Spinal cord (tissue), 10 donors: ENCODE results near the gene LMAN2L. TPM values are rescaled to one million over a fixed set of nuclear protein-coding genes. Genes with fewer than 3 reads are reported as not detected.
A peak's percentile ranks its signal among the peaks of the same experiment; 100 is the strongest.

Experiments
- DNase-seq, 6 donors: peaks; one replicate each; pipeline versions ENCODE4 v3.0.0 to v3.0.0-alpha.2; 2013 to 2015; ENCODE audit warnings: low spot score in 6 of 6, low read depth in 4 of 6
- H3K27ac ChIP-seq: one replicate; pipeline ENCODE4 v1.5.1; 2013; ENCODE audit warnings: low read depth, low read length, control low read depth
- H3K27me3 ChIP-seq: one replicate; pipeline ENCODE4 v1.6.1; 2013; ENCODE audit warnings: low read length; ENCODE audit not compliant: control insufficient read depth, insufficient read depth
- H3K36me3 ChIP-seq: one replicate; pipeline ENCODE4 v1.6.1; 2013; ENCODE audit warnings: low read length; ENCODE audit not compliant: control insufficient read depth, insufficient read depth
- H3K4me1 ChIP-seq: one replicate; pipeline ENCODE4 v1.6.1; 2013; ENCODE audit warnings: low read length; ENCODE audit not compliant: control insufficient read depth, insufficient read depth
- H3K4me3 ChIP-seq: one replicate; pipeline ENCODE4 v1.5.1; 2013; ENCODE audit warnings: low read depth, low read length, control low read depth
- H3K9me3 ChIP-seq: one replicate; pipeline ENCODE4 v1.6.1; 2013; ENCODE audit warnings: low read length; ENCODE audit not compliant: control insufficient read depth, insufficient read depth
- WGBS: methylation state at CpG from one replicate; pipeline ENCODE4 v1.1.5; 2013; ENCODE audit warnings: missing lambda C conversion rate; ENCODE audit not compliant: insufficient coverage; 5-methylcytosine and 5-hydroxymethylcytosine counted together
- polyA plus RNA-seq, 2 donors: library from polyadenylated mRNA; unstranded; fragments of 120-200 nt; gene quantifications; one replicate each; pipeline ENCODE4 v1.2.1, GENCODE V29; 2013; ENCODE audit not compliant: insufficient read length in 2 of 2
- total RNA-seq, 2 donors: library from RNA; depleted of rRNA in 1 of 2; stranded (reverse); fragments of 120-200 nt in 1 of 2; fragments of >200 nt in 1 of 2; gene quantifications; one replicate each; pipeline versions ENCODE4 v1.2.3 to v1.2.4, GENCODE V29; 2013 to 2014
- donor health status: healthy.

The LMAN2L gene
- total and polyA plus RNA-seq, 4 donors = 26.7 to 34.0 (median 31.7) TPM

- Histone ChIP-seq H3K27ac (no peak overlapping the region), H3K9me3 (no peaks in the 10 kb centered on the region), H3K4me1 (peaks cover 9% of the 10 kb centered on the region), H3K4me3 (no peak overlapping the region), H3K36me3 (peaks cover 6% of the 10 kb centered on the region), H3K27me3 (no peaks in the 10 kb centered on the region)
- DNase-seq = no peak
- 88% methylated on average over 16 of the region's 16 CpGs for WGBS
Measured at GRCh38 chr2:96690306-96691021, 49.4 kb downstream of the LMAN2L start.

- Histone ChIP-seq H3K4me3 (no peak overlapping the region), H3K4me1 (peaks cover 16% of the 10 kb centered on the region), H3K36me3 (peaks cover 6% of the 10 kb centered on the region), H3K9me3 (no peaks in the 10 kb centered on the region), H3K27ac (no peak overlapping the region), H3K27me3 (no peaks in the 10 kb centered on the region)
- DNase-seq = no peak
- WGBS = 91% methylated on average over 11 of the region's 14 CpGs
Measured at GRCh38 chr2:96689431-96689991, 50.4 kb downstream of the LMAN2L start.

- DNase-seq = no peak
- WGBS = 93% methylated on average over 11 of the region's 11 CpGs
- Histone ChIP-seq H3K27me3 (no peaks in the 10 kb centered on the region), H3K9me3 (no peaks in the 10 kb centered on the region), H3K36me3 (peaks cover 3% of the 10 kb centered on the region), H3K4me3 (no peak overlapping the region), H3K27ac (no peak overlapping the region), H3K4me1 (peaks cover 16% of the 10 kb centered on the region)
Measured at GRCh38 chr2:96688649-96689430, 51.0 kb downstream of the LMAN2L start.

- Histone ChIP-seq H3K4me3 (no peak overlapping the region), H3K27ac (no peak overlapping the region), H3K27me3 (no peaks in the 10 kb centered on the region), H3K36me3 (peaks cover 3% of the 10 kb centered on the region), H3K4me1 (peaks cover 16% of the 10 kb centered on the region), H3K9me3 (no peaks in the 10 kb centered on the region)
- 76% methylated on average over 24 of the region's 27 CpGs for WGBS
- no peak for DNase-seq
Measured at GRCh38 chr2:96687711-96688640, 51.9 kb downstream of the LMAN2L start.

- DNase-seq = no peak
Measured at GRCh38 chr2:96687266-96687665, 52.6 kb downstream of the LMAN2L start.

GRCh38 chr2:96685577-96686459 is 54.0 kb downstream of the LMAN2L start:
- Histone ChIP-seq H3K4me3 (no peak overlapping the region), H3K36me3 (no peaks in the 10 kb centered on the region), H3K27ac (no peak overlapping the region), H3K27me3 (no peaks in the 10 kb centered on the region), H3K9me3 (no peaks in the 10 kb centered on the region), H3K4me1 (peaks cover 16% of the 10 kb centered on the region)
- 58% methylated on average over 13 of the region's 19 CpGs for WGBS
- peak in 2 of 6 donors; percentile 9 to 24 for DNase-seq

More at GRCh38 chr2:96687266-96687665, 52.6 kb downstream of the LMAN2L start:
- Histone ChIP-seq H3K4me1 (peaks cover 16% of the 10 kb centered on the region), H3K27ac (no peak overlapping the region), H3K4me3 (no peak overlapping the region), H3K9me3 (no peaks in the 10 kb centered on the region), H3K27me3 (no peaks in the 10 kb centered on the region), H3K36me3 (peaks cover 3% of the 10 kb centered on the region)
- WGBS = 88% methylated on average over 3 of the region's 3 CpGs

- no peak overlapping the region for H3K4me3 ChIP-seq
- no peak overlapping the region for H3K27ac ChIP-seq
- no peaks in the 10 kb centered on the region for H3K36me3 ChIP-seq
- 46% methylated on average over 10 of the region's 16 CpGs for WGBS
- no peaks in the 10 kb centered on the region for H3K27me3 ChIP-seq
- H3K4me1 ChIP-seq = peaks cover 16% of the 10 kb centered on the region
- no peaks in the 10 kb centered on the region for H3K9me3 ChIP-seq
- DNase-seq = peak in 4 of 6 donors; percentile 5 to 69 (median 26)
Measured at GRCh38 chr2:96684883-96685576, 54.8 kb downstream of the LMAN2L start.
